Nephron progenitor cell (in vitro differentiated cells): Measurements from ENCODE around the gene PDILT.

Experiments
- DNase-seq: peaks from one replicate; pipeline ENCODE4 v3.0.0; 2021
- H3K27ac Mint-ChIP-seq: 2 replicates; pipeline ENCODE4 v1.8.0; 2021; ENCODE audit warnings: mild to moderate bottlenecking, moderate library complexity, mixed read lengths
- H3K27me3 Mint-ChIP-seq: 2 replicates; pipeline ENCODE4 v1.8.0; 2021; ENCODE audit warnings: mild to moderate bottlenecking, low read depth, mixed read lengths; ENCODE audit not compliant: poor library complexity
- H3K36me3 Mint-ChIP-seq: 2 replicates; pipeline ENCODE4 v1.8.0; 2021; ENCODE audit warnings: low read depth, mixed read lengths
- H3K4me1 Mint-ChIP-seq: 2 replicates; pipeline ENCODE4 v1.8.0; 2021; ENCODE audit warnings: mixed read lengths
- H3K4me3 Mint-ChIP-seq: 2 replicates; pipeline ENCODE4 v1.8.0; 2021; ENCODE audit warnings: mild to moderate bottlenecking, moderate library complexity, mixed read lengths
- H3K9me3 Mint-ChIP-seq: 2 replicates; pipeline ENCODE4 v1.8.0; 2021; ENCODE audit warnings: mild to moderate bottlenecking, moderate library complexity, mixed read lengths
- CTCF ChIP-seq: fragments of 200-600 bp; sonication (generic); IDR thresholded peaks from 2 replicates; pipeline ENCODE4 v1.5.0; 2021; ENCODE audit warnings: antibody characterized with exemption

The PDILT gene

GRCh38 chr16:20352615-20353014 lies 51.9 kb downstream of the PDILT start, which contains the start of gene UMOD:
Gene UMOD (minus strand): TSS chr16:20352715. CDS start chr16:20350737, 1,978 bp downstream.
- H3K9me3 Mint-ChIP-seq: peaks cover 12% of the 10 kb centered on the region
- H3K4me3 Mint-ChIP-seq: no peak within 1 kb of the TSS
- no peaks in the 10 kb centered on the region for H3K4me1 Mint-ChIP-seq
- no peak for DNase-seq
- TF ChIP-seq CTCF: no peak
- no peak within 1 kb of the TSS for H3K27ac Mint-ChIP-seq
- H3K27me3 Mint-ChIP-seq: peaks cover 12% of the 10 kb centered on the region
- no peaks in the 10 kb centered on the region for H3K36me3 Mint-ChIP-seq

DNA sequence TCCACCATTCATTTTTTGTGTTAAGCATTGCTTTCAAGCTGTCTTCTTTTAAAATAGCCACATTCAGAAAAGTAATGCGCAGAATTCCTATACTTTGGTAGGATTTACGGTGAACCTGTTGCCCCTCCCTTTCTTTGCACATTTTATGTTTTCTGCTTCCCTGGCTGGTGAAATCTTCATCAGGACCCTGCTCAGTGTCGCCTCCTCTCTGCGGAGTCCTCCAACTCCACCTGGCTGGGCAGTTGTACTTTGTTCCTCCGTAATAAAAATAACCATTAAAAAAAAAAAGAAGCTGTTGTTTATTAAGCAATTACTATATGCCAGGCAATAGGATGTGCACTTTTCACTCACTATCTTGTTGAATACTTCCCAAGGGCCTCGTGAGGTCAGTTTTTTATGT lies 54.9 kb downstream of the PDILT start:
- no peak overlapping the region for H3K27ac Mint-ChIP-seq
- DNase-seq: no peak

DNA sequence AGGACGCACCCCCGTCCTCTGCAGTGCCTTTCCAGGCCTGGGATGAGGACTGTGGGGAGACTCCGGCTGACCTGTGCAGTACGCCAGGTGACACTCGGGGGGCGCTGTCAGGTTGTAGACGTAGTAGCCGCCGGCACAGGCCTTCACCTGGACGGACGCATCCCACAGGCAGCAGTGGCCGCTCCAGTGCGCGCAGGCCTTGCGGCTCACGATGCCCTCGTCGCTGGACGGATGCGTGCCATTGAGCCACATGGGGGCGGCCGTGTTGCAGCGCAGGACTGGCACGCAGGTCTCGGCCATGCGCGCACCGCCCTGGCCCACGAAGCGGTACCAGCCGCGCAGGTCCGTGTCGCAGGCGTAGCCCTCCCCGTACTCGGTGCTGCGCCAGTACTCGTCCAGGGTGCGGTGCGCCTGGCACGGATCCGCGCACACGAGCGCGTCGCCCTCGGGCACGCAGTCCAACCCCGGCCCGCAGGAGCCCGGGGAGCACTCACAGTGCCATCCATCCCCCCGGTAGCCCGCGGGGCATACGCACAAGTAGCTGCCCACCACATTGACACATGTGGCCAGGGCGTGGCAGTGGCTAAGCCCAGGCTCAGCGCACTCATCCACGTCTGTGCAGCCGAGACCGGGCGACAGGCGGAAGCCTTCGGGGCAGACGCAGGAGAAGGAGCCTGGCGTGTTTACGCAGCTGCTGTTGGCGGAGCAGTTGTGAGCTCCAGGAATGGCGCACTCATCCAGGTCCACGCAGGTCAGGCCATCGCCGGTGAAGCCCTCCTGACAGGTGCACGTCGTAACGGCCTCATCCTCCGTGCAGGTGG lies 56.0 kb downstream of the PDILT start:
- peak; percentile 6 for DNase-seq

More for the DNA sequence above, 54.9 kb downstream of the PDILT start:
- no peak overlapping the region for H3K4me3 Mint-ChIP-seq
- H3K4me1 Mint-ChIP-seq: no peaks in the 10 kb centered on the region
- no peaks in the 10 kb centered on the region for H3K36me3 Mint-ChIP-seq
- peaks cover 11% of the 10 kb centered on the region for H3K27me3 Mint-ChIP-seq
- H3K9me3 Mint-ChIP-seq: no peaks in the 10 kb centered on the region
- peak; percentile 16 for TF ChIP-seq CTCF

DNA sequence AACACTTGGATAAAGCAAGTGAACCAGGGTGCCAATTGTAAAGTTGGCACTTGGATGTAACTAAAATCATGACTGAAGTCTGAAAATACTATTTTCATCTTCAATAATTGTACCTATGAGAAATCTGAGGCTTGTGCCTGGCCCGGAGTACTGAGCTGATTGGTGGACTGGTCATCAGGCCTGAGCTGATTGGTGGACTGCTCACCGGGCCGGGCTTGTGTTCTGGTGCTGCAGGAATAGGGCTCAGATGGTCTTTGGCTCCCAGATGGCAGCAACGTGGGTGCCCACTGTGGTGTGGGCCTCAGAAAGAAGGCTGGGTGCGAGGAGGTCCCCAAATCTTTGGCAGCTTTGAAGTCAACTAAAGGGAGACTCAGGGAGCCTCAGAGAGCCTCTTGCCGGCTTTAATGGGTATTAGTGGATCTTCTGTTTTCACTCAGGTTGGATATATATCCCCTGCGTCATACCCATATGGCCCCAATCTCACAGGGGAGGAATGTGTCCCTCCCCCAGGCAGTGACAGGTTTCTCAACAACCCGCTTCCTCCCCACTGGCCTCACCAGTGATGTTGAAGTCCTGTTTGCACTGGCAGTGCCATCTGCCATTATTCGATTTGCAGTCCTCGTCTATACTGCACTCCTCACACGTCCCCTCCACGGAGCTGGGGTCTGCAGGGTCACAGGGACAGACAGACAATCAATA lies 56.7 kb downstream of the PDILT start:
- Mint-ChIP-seq H3K27ac (no peak overlapping the region), H3K4me1 (no peaks in the 10 kb centered on the region), H3K4me3 (no peak overlapping the region), H3K27me3 (peaks cover 11% of the 10 kb centered on the region), H3K36me3 (no peaks in the 10 kb centered on the region), H3K9me3 (no peaks in the 10 kb centered on the region)
- TF ChIP-seq CTCF: no peak
- no peak for DNase-seq

More for the DNA sequence above, 56.0 kb downstream of the PDILT start:
- Mint-ChIP-seq H3K9me3 (no peaks in the 10 kb centered on the region), H3K4me3 (no peak overlapping the region), H3K27ac (no peak overlapping the region), H3K27me3 (peaks cover 11% of the 10 kb centered on the region), H3K36me3 (no peaks in the 10 kb centered on the region), H3K4me1 (no peaks in the 10 kb centered on the region)
- no peak for TF ChIP-seq CTCF

DNA sequence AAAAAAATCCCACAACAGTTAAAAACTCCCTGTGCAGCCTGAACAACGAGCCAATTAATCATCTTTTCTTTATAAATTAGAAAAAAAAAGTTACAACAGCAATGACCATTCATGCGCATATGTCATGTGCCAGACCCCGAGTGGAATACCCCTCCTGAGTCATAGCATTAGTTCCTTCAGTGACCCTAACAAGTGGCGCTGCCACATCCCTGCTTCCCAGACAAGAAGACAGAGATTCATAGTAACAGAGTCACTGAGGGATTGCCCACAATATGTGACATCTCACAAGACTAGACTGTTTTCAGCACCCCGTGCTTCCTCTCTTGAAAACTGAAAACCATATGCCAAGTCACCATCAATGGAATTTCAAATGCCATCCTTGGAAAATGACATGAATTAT lies 59.9 kb downstream of the PDILT start:
- no peak for TF ChIP-seq CTCF
- Mint-ChIP-seq H3K27me3 (peaks cover 5% of the 10 kb centered on the region), H3K27ac (no peak overlapping the region), H3K9me3 (no peaks in the 10 kb centered on the region), H3K4me3 (no peak overlapping the region), H3K4me1 (no peaks in the 10 kb centered on the region), H3K36me3 (no peaks in the 10 kb centered on the region)
- no peak for DNase-seq
